HepG2 (cell line): ENCODE results near the gene ZNF382. TPM values are rescaled to one million over a fixed set of nuclear protein-coding genes. Genes with fewer than 3 reads are reported as not detected.
A peak's percentile ranks its signal among the peaks of the same experiment; 100 is the strongest.

ENCODE experiments used
- ATAC-seq: fragments of 200-7000 bp; cut with Tn5 transposase; 3 replicates; pipeline ENCODE4 v1.9.1; 2020; ENCODE audit warnings: mild to moderate bottlenecking, moderate library complexity
- BruUV-seq: library from RNA; stranded (reverse); fragments of 400-500 nt; replicated peaks from 2 replicates; lab custom pipeline; 2021; lab: Mats Ljungman, UMichigan
- CTCF ChIA-PET: fragments of 300-600 bp; formaldehyde crosslinking; extraction: SDS; loops from one replicate; lab custom pipeline; 2021; ENCODE audit warnings: low total read pairs, inconsistent platforms, low intra/inter-chr PET ratio; lab: Yijun Ruan, JAX
- POLR2A ChIA-PET: fragments of 350-600 bp; sonication (Branson Sonifier 250); formaldehyde crosslinking; loops from one replicate; lab custom pipeline; 2020; ENCODE audit warnings: antibody characterized with exemption, inconsistent platforms; lab: Yijun Ruan, JAX
- DNase-seq: peaks from one replicate; pipeline ENCODE4 v3.0.0-alpha.2; 2015; ENCODE audit warnings: low spot score
- FAIRE-seq: peaks from 3 replicates; lab custom pipeline; 2011; peaks lifted over from hg19 to GRCh38; lab: Jason Lieb, UNC
- H2AFZ ChIP-seq: one replicate; pipeline ENCODE4 v1.6.1; 2011; ENCODE audit warnings: low read length, inconsistent platforms
- H3K27ac ChIP-seq: fragments of 300-600 bp; 3 replicates; pipeline ENCODE4 v1.8.0; 2011; ENCODE audit warnings: mixed run types, mild to moderate bottlenecking, mixed read lengths, low read length, inconsistent platforms; ENCODE audit not compliant: insufficient read depth; ENCODE audit errors: extremely low read length
- H3K27me3 ChIP-seq, 2 experiments: fragments of 200-600 bp in 1 of 2; 2 replicates in 1 of 2; 3 replicates in 1 of 2; pipeline versions ENCODE4 v1.6.0 to v1.8.0; 2011; ENCODE audit warnings: low read length in 2 of 2, mild to moderate bottlenecking in 2 of 2, moderate library complexity in 2 of 2, inconsistent platforms in 1 of 2; ENCODE audit not compliant: insufficient read depth in 2 of 2, control insufficient read depth in 1 of 2
- H3K36me3 ChIP-seq, 2 experiments: fragments of 200-600 bp in 1 of 2; replicated peaks in 1 of 2; 2 replicates in 1 of 2; 3 replicates in 1 of 2; pipeline versions ENCODE4 v1.5.1 to v1.8.0; 2011; ENCODE audit warnings: low read length in 2 of 2, inconsistent platforms in 1 of 2; ENCODE audit not compliant: insufficient read depth in 2 of 2, control insufficient read depth in 1 of 2
- H3K4me1 ChIP-seq: 2 replicates; pipeline ENCODE4 v1.5.1; 2012; ENCODE audit warnings: low read length, inconsistent platforms; ENCODE audit not compliant: insufficient read depth
- H3K4me2 ChIP-seq: 2 replicates; pipeline ENCODE4 v1.6.0; 2011; ENCODE audit warnings: low read depth, low read length, inconsistent platforms
- H3K4me3 ChIP-seq, 3 experiments: fragments of 200-600 bp in 1 of 3; sonication (generic), shearing (Covaris generic) in 1 of 3; replicated peaks in 1 of 3; 2 replicates each; pipeline ENCODE4 v1.5.1; 2011 to 2016; ENCODE audit warnings: low read length in 3 of 3, inconsistent platforms in 2 of 3, low read depth in 2 of 3, mild to moderate bottlenecking in 2 of 3, control low read depth in 1 of 3, mixed read lengths in 1 of 3; ENCODE audit not compliant: insufficient read depth in 1 of 3
- H3K79me2 ChIP-seq: one replicate; pipeline ENCODE4 v1.6.1; 2011; ENCODE audit warnings: low read length, inconsistent platforms; ENCODE audit not compliant: insufficient read depth
- H3K9ac ChIP-seq: 2 replicates; pipeline ENCODE4 v1.6.0; 2011; ENCODE audit warnings: mild to moderate bottlenecking, low read depth, low read length, inconsistent platforms; ENCODE audit not compliant: insufficient read depth
- H3K9me3 ChIP-seq: 2 replicates; pipeline ENCODE4 v1.5.1; 2012; ENCODE audit warnings: mild to moderate bottlenecking, low read length
- H4K20me1 ChIP-seq: 2 replicates; pipeline ENCODE4 v1.6.0; 2011; ENCODE audit warnings: inconsistent platforms, mild to moderate bottlenecking, low read length, moderate library complexity; ENCODE audit not compliant: insufficient read depth
- ATF7-NPFF ChIP-seq: sonication (generic); formaldehyde crosslinking; IDR thresholded peaks from 2 replicates; pipeline ENCODE4 v1.8.1; 2023; ENCODE audit warnings: mild to moderate bottlenecking, low read depth, missing genetic modification reagents, moderate library complexity
- DNMT3B ChIP-seq: conservative IDR thresholded peaks from 2 replicates; pipeline ENCODE4 v1.6.1; 2016; ENCODE audit warnings: missing biosample characterization, control low read depth
- JARID2 ChIP-seq: sonication (generic); formaldehyde crosslinking; IDR thresholded peaks from 2 replicates; pipeline ENCODE4 v1.8.1; 2023; ENCODE audit warnings: missing genetic modification reagents, inconsistent platforms; ENCODE audit not compliant: insufficient replicate concordance
- JUNB ChIP-seq: sonication (generic); formaldehyde crosslinking; IDR thresholded peaks from 2 replicates; pipeline ENCODE4 v1.8.0; 2022; ENCODE audit warnings: missing genetic modification reagents, mild to moderate bottlenecking, borderline replicate concordance
- MLXIP ChIP-seq: sonication (generic); formaldehyde crosslinking; IDR thresholded peaks from 2 replicates; pipeline ENCODE4 v1.9.0; 2021; ENCODE audit warnings: missing genetic modification reagents, borderline replicate concordance
- NFKB2 ChIP-seq: sonication (generic); formaldehyde crosslinking; IDR thresholded peaks from 2 replicates; pipeline ENCODE4 v1.4.0; 2020; ENCODE audit warnings: missing genetic modification reagents, borderline replicate concordance
- RAD51 ChIP-seq: fragments of 450-650 bp; IDR thresholded peaks from 2 replicates; pipeline ENCODE4 v1.6.1; 2016; ENCODE audit warnings: borderline replicate concordance
- RBAK ChIP-seq: sonication (generic); formaldehyde crosslinking; IDR thresholded peaks from 2 replicates; pipeline ENCODE4 v1.5.1; 2020; ENCODE audit warnings: mild to moderate bottlenecking, missing genetic modification reagents
- ZMAT3 ChIP-seq: sonication (generic); formaldehyde crosslinking; conservative IDR thresholded peaks from 2 replicates; pipeline ENCODE4 v1.7.0; 2021; ENCODE audit warnings: missing genetic modification reagents
- ZNF30 ChIP-seq: sonication (generic); formaldehyde crosslinking; IDR thresholded peaks from 2 replicates; pipeline ENCODE4 v1.5.0; 2020; ENCODE audit warnings: mild to moderate bottlenecking, missing genetic modification reagents
- ZNF558 ChIP-seq: sonication (generic); formaldehyde crosslinking; IDR thresholded peaks from 2 replicates; pipeline ENCODE4 v1.9.0; 2022; ENCODE audit warnings: mild to moderate bottlenecking, missing genetic modification reagents, borderline replicate concordance
- ZNF597 ChIP-seq: sonication (generic); formaldehyde crosslinking; IDR thresholded peaks from 2 replicates; pipeline ENCODE4 v1.5.0; 2020; ENCODE audit warnings: missing genetic modification reagents
- ZNF816 ChIP-seq: sonication (generic); formaldehyde crosslinking; IDR thresholded peaks from 2 replicates; pipeline ENCODE4 v1.8.0; 2022; ENCODE audit warnings: missing genetic modification reagents, mild to moderate bottlenecking, borderline replicate concordance
- WGBS: methylation state at CpG from one replicate; pipeline ENCODE4 v1.1.6; 2017; ENCODE audit warnings: low lambda C conversion rate; 5-methylcytosine and 5-hydroxymethylcytosine counted together
- in situ Hi-C: cut with HindIII; loops from 2 replicates; pipeline ENCODE4 v1.10.0; 2017; ENCODE audit warnings: low pct_unique_long_range_greater_than_20kb; ENCODE audit not compliant: extremely low pct_ligation_motif_present
- intact Hi-C: fragments of 100-400 bp; cut with micrococcal nuclease; formaldehyde crosslinking; loops from one replicate; pipeline ENCODE4 v1.10.0; 2022; ENCODE audit not compliant: unreplicated experiment
- polyA plus RNA-seq, 8 experiments: library from polyadenylated mRNA; depleted of rRNA in 3 of 8; stranded (reverse) in 7 of 8; unstranded in 1 of 8; fragments of >200 nt; fragmentation: Illumina TruSeq in 4 of 8; extraction: Trizol in 4 of 8; gene quantifications; 2 replicates each; pipeline versions ENCODE4 v1.2.1 to v1.2.3, GENCODE V29; 2011 to 2016; ENCODE audit warnings: low read depth in 4 of 8, missing spikeins in 1 of 8, mixed read lengths in 1 of 8; ENCODE audit not compliant: insufficient read depth in 1 of 8
- total RNA-seq, 5 experiments: library from RNA; depleted of rRNA; stranded (reverse); fragments of >200 nt; fragmentation: Illumina TruSeq; extraction: Trizol; gene quantifications; 2 replicates each; pipeline ENCODE4 v1.2.3, GENCODE V29; 2016; ENCODE audit warnings: low read depth in 1 of 5

Gene ZNF382
- total and polyA plus RNA-seq, 2 of the 13 experiments (the other 11 are each of a cell fraction or from before 2014, with no cell fraction given) = 2.3 to 6.8 TPM

GRCh38 chr19:36604656-36605100 is 435 bp upstream of the ZNF382 start (continued):
- TF ChIP-seq MLXIP = no peak
- TF ChIP-seq RBAK (CRISPR knock-in tag) = no peak
- TF ChIP-seq ZNF816 (CRISPR knock-in tag) = no peak
- TF ChIP-seq DNMT3B = no peak
- TF ChIP-seq ZNF30 (CRISPR knock-in tag) = no peak
- no peak for TF ChIP-seq RAD51
- TF ChIP-seq, all 625 proteins: peak for 68

GRCh38 chr19:36605877-36606478 is 865 bp downstream of the ZNF382 start:
- POLR2A ChIA-PET = interaction anchor here (1.1 to 1.8 kb wide), 8 partner anchors 33 to 989 kb away, joined by 3 to 17 read pairs (median 7); partner anchors contain the start of genes ZNF146, ZNF260, ZNF461 and ZNF529
- peak overlapping the region; percentile 87 to 94 (median 93) for H3K4me3 ChIP-seq
- TF ChIP-seq ZNF558 (CRISPR knock-in tag) (no peak), NFKB2 (CRISPR knock-in tag) (no peak), ZMAT3 (CRISPR knock-in tag) (0 out of 2 replicates have a peak, but pooled peaks have one; percentile 16), ZNF597 (no peak), ATF7-NPFF (CRISPR knock-in tag) (no peak), JARID2 (no peak), JUNB (CRISPR knock-in tag) (no peak)
- TF ChIP-seq, all 625 proteins: peak for 1
- H2AFZ ChIP-seq = peak overlapping the region; percentile 80
- FAIRE-seq (no peak), ATAC-seq (peak; percentile 28), DNase-seq (no peak)
- CTCF ChIA-PET = no interaction called here
- peak overlapping the region; percentile 87 for H3K9ac ChIP-seq
- H3K27me3 ChIP-seq = no peaks in the 10 kb centered on the region; a peak in 1 of 5 replicates
- in situ Hi-C loops = no loop called here
- intact Hi-C loops = loop anchor here (2.0 kb wide), 1 partner anchor 33 kb away; the partner anchor contains the start of gene ZNF529
- no peaks in the 10 kb centered on the region for H3K9me3 ChIP-seq
- no peaks in the 10 kb centered on the region for H4K20me1 ChIP-seq
- 9% methylated on average over 1 of the region's 1 CpG for WGBS
- peaks cover 18% of the 10 kb centered on the region for H3K4me1 ChIP-seq
- peak overlapping the region; percentile 92 for H3K4me2 ChIP-seq
- peak overlapping the region; percentile 68 for H3K27ac ChIP-seq
- H3K36me3 ChIP-seq = peaks cover 0 to 14% of the 10 kb centered on the region in 2 experiments; a peak in 3 of 5 replicates
- peaks cover 8% of the 10 kb centered on the region for H3K79me2 ChIP-seq
- BruUV-seq = no TSS peak
